ENCODE data around the gene YTHDF1. TPM values are rescaled to one million over a fixed set of nuclear protein-coding genes. Genes with fewer than 3 reads are reported as not detected.

The YTHDF1 gene
- polyA plus RNA-seq, 1 donor from 2014 or later: 36.9 TPM

GRCh38 chr20:63212792-63213191 lies 3.1 kb downstream of the YTHDF1 start:
- H4K20me1 ChIP-seq (ENCODE audit: insufficient read depth): peaks cover 9% of the 10 kb centered on the region
- H3K9me3 ChIP-seq (ENCODE audit: low read length): no peaks in the 10 kb centered on the region
- H3K36me3 ChIP-seq (ENCODE audit: insufficient read depth, low read length): no peaks in the 10 kb centered on the region
- H3K9ac ChIP-seq (ENCODE audit: low read length): no peak overlapping the region
- no peaks in the 10 kb centered on the region for H3K27me3 ChIP-seq (ENCODE audit: insufficient read depth, low read depth, low read length)
- H3K27ac ChIP-seq (ENCODE audit: low read length): no peak overlapping the region
- H3K79me2 ChIP-seq (replicated peaks; ENCODE audit: insufficient read depth, low read length): peaks cover 50% of the 10 kb centered on the region
- H2AFZ ChIP-seq (ENCODE audit: low read depth, low read length): no peak overlapping the region
- no peak for TF ChIP-seq MXI1 (conservative IDR thresholded peaks at IDR 0.05; ENCODE audit: poor library complexity, severe bottlenecking)
- TF ChIP-seq RAD21 (conservative IDR thresholded peaks at IDR 0.05): no peak
- TF ChIP-seq EP300 (conservative IDR thresholded peaks at IDR 0.05; ENCODE audit: poor library complexity, severe bottlenecking): no peak
- TF ChIP-seq CTCF (IDR thresholded peaks at IDR 0.05; ENCODE audit: poor library complexity, severe bottlenecking): no peak
- no peak for TF ChIP-seq TAF1 (IDR thresholded peaks at IDR 0.05; ENCODE audit: low read depth)
- TF ChIP-seq POLR2AphosphoS5 (IDR thresholded peaks at IDR 0.05): no peak
- no peak for TF ChIP-seq SMC3 (conservative IDR thresholded peaks at IDR 0.05; ENCODE audit: poor library complexity)
- no peak for TF ChIP-seq EZH2 (IDR thresholded peaks at IDR 0.05; ENCODE audit: borderline replicate concordance, insufficient read depth, low read length, poor library complexity, severe bottlenecking)
- TF ChIP-seq REST (IDR thresholded peaks at IDR 0.05; ENCODE audit: borderline replicate concordance): no peak
- H3F3A ChIP-seq (ENCODE audit: insufficient read depth, low read length, poor library complexity, severe bottlenecking): no peaks in the 10 kb centered on the region
- no peak overlapping the region for H3K4me3 ChIP-seq (ENCODE audit: low read length)
- no peaks in the 10 kb centered on the region for H3K9me2 ChIP-seq (ENCODE audit: insufficient read depth, low read length)
- H3K4me2 ChIP-seq (ENCODE audit: low read length): no peak overlapping the region

- Histone ChIP-seq H3K27me3 (ENCODE audit: insufficient read depth, low read depth, low read length) (no peaks in the 10 kb centered on the region), H4K20me1 (ENCODE audit: insufficient read depth) (peaks cover 9% of the 10 kb centered on the region), H3K9me2 (ENCODE audit: insufficient read depth, low read length) (no peaks in the 10 kb centered on the region), H3K9ac (ENCODE audit: low read length) (no peak overlapping the region), H3K36me3 (ENCODE audit: insufficient read depth, low read length) (no peaks in the 10 kb centered on the region), H3F3A (ENCODE audit: insufficient read depth, low read length, poor library complexity, severe bottlenecking) (no peaks in the 10 kb centered on the region), H3K4me2 (ENCODE audit: low read length) (no peak overlapping the region), H3K4me3 (ENCODE audit: low read length) (no peak overlapping the region), H3K9me3 (ENCODE audit: low read length) (no peaks in the 10 kb centered on the region), H3K27ac (ENCODE audit: low read length) (no peak overlapping the region), H2AFZ (ENCODE audit: low read depth, low read length) (no peak overlapping the region), H3K79me2 (replicated peaks; ENCODE audit: insufficient read depth, low read length) (peaks cover 50% of the 10 kb centered on the region)
- TF ChIP-seq EZH2 (IDR thresholded peaks at IDR 0.05; ENCODE audit: borderline replicate concordance, insufficient read depth, low read length, poor library complexity, severe bottlenecking) (no peak), EP300 (conservative IDR thresholded peaks at IDR 0.05; ENCODE audit: poor library complexity, severe bottlenecking) (no peak), CTCF (IDR thresholded peaks at IDR 0.05; ENCODE audit: poor library complexity, severe bottlenecking) (no peak), TAF1 (IDR thresholded peaks at IDR 0.05; ENCODE audit: low read depth) (no peak), REST (IDR thresholded peaks at IDR 0.05; ENCODE audit: borderline replicate concordance) (no peak), SMC3 (conservative IDR thresholded peaks at IDR 0.05; ENCODE audit: poor library complexity) (no peak), RAD21 (conservative IDR thresholded peaks at IDR 0.05) (no peak), MXI1 (conservative IDR thresholded peaks at IDR 0.05; ENCODE audit: poor library complexity, severe bottlenecking) (no peak), POLR2AphosphoS5 (IDR thresholded peaks at IDR 0.05) (no peak)
Observed at GRCh38 chr20:63212393-63212730, 3.6 kb downstream of the YTHDF1 start.

Data from neural cell (in vitro differentiated cells).